K562 (cell line): ENCODE measurements around the gene PSMA5. TPM values are rescaled to one million over a fixed set of nuclear protein-coding genes. Genes with fewer than 3 reads are reported as not detected.

ENCODE experiments used
- ATAC-seq: fragments of 200-7000 bp; cut with Tn5 transposase; 3 replicates; pipeline ENCODE4 v1.9.1; 2020; ENCODE audit warnings: moderate library complexity
- BruUV-seq: library from RNA; stranded (reverse); fragments of 400-500 nt; replicated peaks from 2 replicates; lab custom pipeline; 2021; lab: Mats Ljungman, UMichigan
- CTCF ChIA-PET: fragments of 300-600 bp; formaldehyde crosslinking; extraction: SDS; loops from one replicate; lab custom pipeline; 2021; ENCODE audit warnings: low intra/inter-chr PET ratio; lab: Yijun Ruan, JAX
- POLR2A ChIA-PET: fragments of 300-600, 350-650 bp; sonication (Branson Sonifier 250); formaldehyde crosslinking; extraction: SDS; loops from one replicate; lab custom pipeline; 2021; ENCODE audit warnings: antibody characterized with exemption, inconsistent platforms; lab: Yijun Ruan, JAX
- DNase-seq, 4 experiments: peaks; one replicate each; pipeline versions ENCODE4 v3.0.0 to v3.0.0-alpha.2; 2011 to 2018; ENCODE audit warnings: low spot score in 3 of 4, mixed read lengths in 3 of 4; ENCODE audit errors: extremely low read depth in 1 of 4
- FAIRE-seq: peaks from 2 replicates; lab custom pipeline; 2011; peaks lifted over from hg19 to GRCh38; lab: Jason Lieb, UNC
- H2AFZ ChIP-seq: 2 replicates; pipeline ENCODE4 v1.6.0; 2011; ENCODE audit warnings: low read depth, low read length, control low read depth, inconsistent platforms
- H3K27ac ChIP-seq: fragments of 200-600 bp; 3 replicates; pipeline ENCODE4 v1.8.0; 2011; ENCODE audit warnings: low read depth, mild to moderate bottlenecking, control low read depth, inconsistent platforms, low read length, moderate library complexity, mixed read lengths; ENCODE audit errors: extremely low read depth
- H3K27me3 ChIP-seq, 2 experiments: fragments of 300-600 bp in 1 of 2; 2 replicates in 1 of 2; 3 replicates in 1 of 2; pipeline versions ENCODE4 v1.6.0 to v1.8.0; 2011; ENCODE audit warnings: inconsistent platforms in 2 of 2, low read length in 2 of 2, mild to moderate bottlenecking in 1 of 2, mixed read lengths in 1 of 2, moderate library complexity in 1 of 2; ENCODE audit not compliant: control insufficient read depth in 2 of 2, insufficient read depth in 2 of 2
- H3K36me3 ChIP-seq: fragments of 300-600 bp; 3 replicates; pipeline ENCODE4 v1.8.0; 2011; ENCODE audit warnings: mild to moderate bottlenecking, low read length, inconsistent platforms; ENCODE audit not compliant: control insufficient read depth, insufficient read depth
- H3K4me1 ChIP-seq, 2 experiments: fragments of 200-600 bp in 1 of 2; replicated peaks in 1 of 2; 2 replicates in 1 of 2; 3 replicates in 1 of 2; pipeline versions ENCODE4 v1.5.1 to v1.8.0; 2011; ENCODE audit warnings: inconsistent platforms in 2 of 2, low read length in 2 of 2, mild to moderate bottlenecking in 1 of 2, mixed read lengths in 1 of 2, moderate library complexity in 1 of 2; ENCODE audit not compliant: control insufficient read depth in 2 of 2, insufficient read depth in 2 of 2
- H3K4me2 ChIP-seq: 2 replicates; pipeline ENCODE4 v1.6.1; 2011; ENCODE audit warnings: low read length, control low read depth, inconsistent platforms, mixed read lengths; ENCODE audit not compliant: insufficient read depth
- H3K4me3 ChIP-seq: fragments of 200-600 bp; sonication (generic), shearing (Covaris generic); 2 replicates; pipeline ENCODE4 v1.5.1; 2016; ENCODE audit warnings: control low read depth, inconsistent platforms
- H3K79me2 ChIP-seq: fragments of 200-600 bp; 3 replicates; pipeline ENCODE4 v1.8.0; 2011; ENCODE audit warnings: low read length, inconsistent platforms; ENCODE audit not compliant: control insufficient read depth, insufficient read depth
- H3K9ac ChIP-seq, 2 experiments: 2 replicates each; pipeline versions ENCODE4 v1.6.0 to v1.6.1; 2011; ENCODE audit warnings: low read depth in 2 of 2, low read length in 2 of 2, control low read depth in 1 of 2, inconsistent platforms in 1 of 2, mild to moderate bottlenecking in 1 of 2, mixed read lengths in 1 of 2; ENCODE audit not compliant: insufficient read depth in 1 of 2
- H3K9me1 ChIP-seq: one replicate; pipeline ENCODE4 v1.6.0; 2011; ENCODE audit warnings: inconsistent platforms, mild to moderate bottlenecking, low read length, moderate library complexity; ENCODE audit not compliant: control insufficient read depth, insufficient read depth
- H3K9me3 ChIP-seq: replicated peaks from 2 replicates; pipeline ENCODE4 v1.5.1; 2011; ENCODE audit warnings: low read depth, low read length, inconsistent platforms; ENCODE audit not compliant: control insufficient read depth, insufficient read depth
- H4K20me1 ChIP-seq: replicated peaks from 2 replicates; pipeline ENCODE4 v1.6.1; 2011; ENCODE audit warnings: low read length, inconsistent platforms, mixed read lengths; ENCODE audit not compliant: control insufficient read depth, insufficient read depth
- BCOR ChIP-seq: fragments of 450-650 bp; IDR thresholded peaks from 2 replicates; pipeline ENCODE4 v1.6.1; 2016
- CEBPG ChIP-seq, 3 experiments: fragments of 200-800 bp in 1 of 3; sonication (Bioruptor generic) in 1 of 3; sonication (generic) in 1 of 3; formaldehyde crosslinking in 1 of 3; IDR thresholded peaks in 2 of 3; conservative IDR thresholded peaks in 1 of 3; 2 replicates each; pipeline versions ENCODE4 v1.6.1 to v1.8.0; 2016 to 2022; ENCODE audit warnings: missing compliant biosample characterization in 2 of 3, missing genetic modification characterization in 2 of 3, mild to moderate bottlenecking in 1 of 3, missing genetic modification reagents in 1 of 3
- KDM5B ChIP-seq: fragments of 200-600 bp; sonication (generic); IDR thresholded peaks from 2 replicates; pipeline ENCODE4 v1.6.1; 2012; ENCODE audit warnings: low read depth, mild to moderate bottlenecking, moderate library complexity, low read length, control low read depth, inconsistent platforms; ENCODE audit not compliant: insufficient replicate concordance
- RBM25 ChIP-seq: fragments of 200-400 bp; formaldehyde crosslinking; IDR thresholded peaks from 2 replicates; pipeline ENCODE4 v1.6.1; 2018; ENCODE audit warnings: low read length, low read depth, moderate library complexity; ENCODE audit not compliant: severe bottlenecking
- STAT5A ChIP-seq: IDR thresholded peaks from 2 replicates; pipeline ENCODE4 v1.6.1; 2012; ENCODE audit warnings: low read length, inconsistent platforms, borderline replicate concordance
- ZNF121 ChIP-seq: sonication (generic); formaldehyde crosslinking; conservative IDR thresholded peaks from 2 replicates; pipeline ENCODE4 v1.8.0; 2022; ENCODE audit warnings: missing genetic modification reagents
- WGBS: fragments of 100-300 bp; shearing (Covaris generic); methylation state at CpG from one replicate; pipeline ENCODE4 v1.1.6; 2016; ENCODE audit warnings: low coverage, mixed read lengths; ENCODE audit not compliant: insufficient coverage; ENCODE audit errors: missing lambda C conversion rate; 5-methylcytosine and 5-hydroxymethylcytosine counted together
- in situ Hi-C: fragments of 300-500 bp; cut with MboI; formaldehyde crosslinking; loops from 4 replicates; pipeline ENCODE4 v1.15.0; 2018; ENCODE audit warnings: inconsistent platforms, mixed read lengths
- intact Hi-C: fragments of 100-400 bp; cut with micrococcal nuclease; formaldehyde crosslinking; loops from 2 replicates; pipeline ENCODE4 v1.14.2; 2022
- polyA plus RNA-seq, 8 experiments: library from polyadenylated mRNA; depleted of rRNA in 4 of 8; stranded (reverse) in 5 of 8; unstranded in 3 of 8; fragments of >200 nt; fragmentation: Nextera tagmentation in 2 of 8; fragmentation: Illumina TruSeq in 1 of 8; extraction: Ambion mirVana in 2 of 8; extraction: Trizol in 1 of 8; gene quantifications; 2 replicates each; pipeline versions ENCODE4 v1.2.1 to v1.2.3, GENCODE V29; 2011 to 2014; ENCODE audit warnings: inconsistent platforms in 1 of 8, missing spikeins in 1 of 8
- total RNA-seq, 7 experiments: library from RNA; depleted of rRNA in 6 of 7; stranded (reverse); fragments of >200 nt in 6 of 7; fragmentation: Illumina TruSeq in 2 of 7; extraction: Trizol in 2 of 7; gene quantifications; 2 replicates each; pipeline versions ENCODE4 v1.2.1 to v1.2.3, GENCODE V29; 2011 to 2021; ENCODE audit warnings: low replicate concordance in 1 of 7
- TF ChIP-seq, protein P1 (sequence below), 2 experiments: fragments of 450-650 bp in 1 of 2; sonication (generic) in 1 of 2; formaldehyde crosslinking in 1 of 2; IDR thresholded peaks in 1 of 2; conservative IDR thresholded peaks in 1 of 2; 2 replicates each; pipeline versions ENCODE4 v1.6.1 to v1.8.1; 2016 to 2023; ENCODE audit warnings: mild to moderate bottlenecking in 2 of 2, moderate library complexity in 2 of 2, inconsistent platforms in 1 of 2, missing genetic modification reagents in 1 of 2
- TF ChIP-seq, protein P2 (sequence below): fragments of 450-650 bp; IDR thresholded peaks from 2 replicates; pipeline ENCODE4 v1.6.1; 2018; ENCODE audit not compliant: partially characterized antibody

Gene PSMA5
- total and polyA plus RNA-seq, 9 of the 15 experiments (the other 6 are each of a cell fraction or from before 2014, with no cell fraction given): 82.6 to 542 (median 287) TPM

DNA sequence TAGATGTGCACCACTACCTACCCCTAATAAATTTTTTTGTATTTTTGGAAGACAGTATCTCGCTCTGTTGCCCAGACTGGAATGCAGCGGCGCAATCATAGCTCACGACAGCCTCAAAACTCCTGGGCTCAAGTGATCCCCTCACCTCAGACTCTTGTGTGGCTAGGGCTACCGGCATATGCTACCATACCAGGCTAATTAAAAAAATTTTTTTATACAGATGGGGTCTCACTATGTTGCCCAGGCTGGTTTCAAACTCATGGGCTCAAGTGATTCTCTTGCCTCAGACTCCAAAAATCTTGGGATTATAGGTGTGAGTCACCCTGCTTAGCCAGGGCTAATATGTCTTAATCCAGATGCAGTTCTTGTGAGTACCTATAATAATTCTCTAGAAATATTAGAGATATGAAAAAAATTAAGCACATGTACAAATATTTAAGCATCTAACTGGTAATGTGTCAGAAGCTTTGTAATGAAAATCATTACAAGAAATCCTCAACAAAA, 38.0 kb downstream of the PSMA5 start:
- WGBS: 62% methylated on average over 5 of the region's 5 CpGs
- H3K79me2 ChIP-seq: peaks cover 100% of the 10 kb centered on the region
- ChIA-PET CTCF (no interaction called here), POLR2A (interaction anchor here (0.6 to 4.6 kb wide), 6 partner anchors 9 to 151 kb away, joined by 3 to 35 read pairs (median 3); partner anchors contain the start of genes GPR61, PSMA5 and PSRC1)
- H3K4me2 ChIP-seq: peak overlapping the region; percentile 93
- FAIRE-seq: no peak
- no peak for ATAC-seq
- H2AFZ ChIP-seq: no peak overlapping the region
- in situ Hi-C loops: no loop called here
- H4K20me1 ChIP-seq: no peaks in the 10 kb centered on the region
- H3K4me1 ChIP-seq: peaks cover 31 to 83% of the 10 kb centered on the region in 2 experiments
- DNase-seq: no peak
- H3K27me3 ChIP-seq: no peaks in the 10 kb centered on the region
- BruUV-seq: no TSS peak
- H3K9me1 ChIP-seq: no peaks in the 10 kb centered on the region
- peaks cover 2% of the 10 kb centered on the region; the same call in 1 of the 2 replicates for H3K9me3 ChIP-seq
- H3K4me3 ChIP-seq: peak overlapping the region; percentile 41; the same call in 1 of the 2 replicates
- peak overlapping the region; percentile 50 to 86; a peak in 3 of 4 replicates for H3K9ac ChIP-seq
- TF ChIP-seq RBM25: peak; percentile 87
- TF ChIP-seq, protein P1, sequence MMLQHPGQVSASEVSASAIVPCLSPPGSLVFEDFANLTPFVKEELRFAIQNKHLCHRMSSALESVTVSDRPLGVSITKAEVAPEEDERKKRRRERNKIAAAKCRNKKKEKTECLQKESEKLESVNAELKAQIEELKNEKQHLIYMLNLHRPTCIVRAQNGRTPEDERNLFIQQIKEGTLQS (IDR thresholded peaks at IDR 0.05): peak; percentile 50; the same call in 1 of the 2 replicates
- TF ChIP-seq, protein P1 (CRISPR knock-in tag; conservative IDR thresholded peaks at IDR 0.05): no peak
- TF ChIP-seq ZNF121: peak; percentile 96
- TF ChIP-seq BCOR: peak; percentile 9; the same call in 1 of the 2 replicates
- TF ChIP-seq CEBPG (CRISPR knock-in tag; IDR thresholded peaks at IDR 0.05): no peak
- TF ChIP-seq CEBPG (tag; conservative IDR thresholded peaks at IDR 0.05 in 1 of 2, IDR thresholded peaks at IDR 0.05 in 1 of 2): 0 out of 4 replicates have a peak, but pooled peaks of 1 of the 2 experiments have one; percentile 17
- no peak for TF ChIP-seq STAT5A
- TF ChIP-seq, protein P2, sequence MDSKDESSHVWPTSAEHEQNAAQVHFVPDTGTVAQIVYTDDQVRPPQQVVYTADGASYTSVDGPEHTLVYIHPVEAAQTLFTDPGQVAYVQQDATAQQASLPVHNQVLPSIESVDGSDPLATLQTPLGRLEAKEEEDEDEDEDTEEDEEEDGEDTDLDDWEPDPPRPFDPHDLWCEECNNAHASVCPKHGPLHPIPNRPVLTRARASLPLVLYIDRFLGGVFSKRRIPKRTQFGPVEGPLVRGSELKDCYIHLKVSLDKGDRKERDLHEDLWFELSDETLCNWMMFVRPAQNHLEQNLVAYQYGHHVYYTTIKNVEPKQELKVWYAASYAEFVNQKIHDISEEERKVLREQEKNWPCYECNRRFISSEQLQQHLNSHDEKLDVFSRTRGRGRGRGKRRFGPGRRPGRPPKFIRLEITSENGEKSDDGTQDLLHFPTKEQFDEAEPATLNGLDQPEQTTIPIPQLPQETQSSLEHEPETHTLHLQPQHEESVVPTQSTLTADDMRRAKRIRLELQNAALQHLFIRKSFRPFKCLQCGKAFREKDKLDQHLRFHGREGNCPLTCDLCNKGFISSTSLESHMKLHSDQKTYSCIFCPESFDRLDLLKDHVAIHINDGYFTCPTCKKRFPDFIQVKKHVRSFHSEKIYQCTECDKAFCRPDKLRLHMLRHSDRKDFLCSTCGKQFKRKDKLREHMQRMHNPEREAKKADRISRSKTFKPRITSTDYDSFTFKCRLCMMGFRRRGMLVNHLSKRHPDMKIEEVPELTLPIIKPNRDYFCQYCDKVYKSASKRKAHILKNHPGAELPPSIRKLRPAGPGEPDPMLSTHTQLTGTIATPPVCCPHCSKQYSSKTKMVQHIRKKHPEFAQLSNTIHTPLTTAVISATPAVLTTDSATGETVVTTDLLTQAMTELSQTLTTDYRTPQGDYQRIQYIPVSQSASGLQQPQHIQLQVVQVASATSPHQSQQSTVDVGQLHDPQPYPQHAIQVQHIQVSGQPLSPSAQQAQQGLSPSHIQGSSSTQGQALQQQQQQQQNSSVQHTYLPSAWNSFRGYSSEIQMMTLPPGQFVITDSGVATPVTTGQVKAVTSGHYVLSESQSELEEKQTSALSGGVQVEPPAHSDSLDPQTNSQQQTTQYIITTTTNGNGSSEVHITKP: no peak
- TF ChIP-seq KDM5B: no peak
- peaks cover 28% of the 10 kb centered on the region for H3K36me3 ChIP-seq
- intact Hi-C loops: no loop called here
- H3K27ac ChIP-seq: peak overlapping the region; percentile 92
